Activated T-helper 1 cell treated with anti-CD3 and anti-CD28 coated beads, Interleukin-12 subunit alpha, Interleukin-12 subunit beta, Interleukin-2, Interleukin-4 antibody, amounts not matched to agents 30 ng/mL and 10 ng/mL and 1 ng/mL, durations not matched to agents 14 hours and 24 hours and 36 hours (primary cell): ENCODE measurements around the gene ACSM2B. TPM values are rescaled to one million over a fixed set of nuclear protein-coding genes. Genes with fewer than 3 reads are reported as not detected.
"Not testable (repeated sequence)": the region's sequence is repeated elsewhere in the genome, so short reads cannot be mapped to it uniquely, and the experiment has no call there.

Experiments
- DNase-seq: peaks from one replicate; pipeline ENCODE4 v3.0.0; 2021; ENCODE audit warnings: low spot score
- H3K27ac Mint-ChIP-seq: one replicate; pipeline ENCODE4 v1.8.0; 2021; ENCODE audit warnings: mild to moderate bottlenecking, mixed read lengths
- H3K27me3 Mint-ChIP-seq: one replicate; pipeline ENCODE4 v1.8.0; 2022; ENCODE audit warnings: mild to moderate bottlenecking, moderate library complexity, mixed read lengths; ENCODE audit not compliant: insufficient read depth
- H3K36me3 Mint-ChIP-seq: one replicate; pipeline ENCODE4 v1.8.0; 2021; ENCODE audit warnings: low read depth, mixed read lengths
- H3K4me1 Mint-ChIP-seq: one replicate; pipeline ENCODE4 v1.8.0; 2021; ENCODE audit warnings: low read depth, mixed read lengths
- H3K4me3 Mint-ChIP-seq: one replicate; pipeline ENCODE4 v1.8.0; 2021; ENCODE audit warnings: mild to moderate bottlenecking, moderate library complexity, mixed read lengths
- H3K9me3 Mint-ChIP-seq: one replicate; pipeline ENCODE4 v1.8.0; 2021; ENCODE audit warnings: mixed read lengths
- intact Hi-C: fragments of 100-400 bp; cut with micrococcal nuclease; formaldehyde crosslinking; loops from one replicate; pipeline ENCODE4 v1.15.1; 2024
- total RNA-seq: library from RNA; stranded (reverse); gene quantifications from 2 replicates; pipeline ENCODE4 v1.2.3, GENCODE V29; 2022

ACSM2B gene, protein sequence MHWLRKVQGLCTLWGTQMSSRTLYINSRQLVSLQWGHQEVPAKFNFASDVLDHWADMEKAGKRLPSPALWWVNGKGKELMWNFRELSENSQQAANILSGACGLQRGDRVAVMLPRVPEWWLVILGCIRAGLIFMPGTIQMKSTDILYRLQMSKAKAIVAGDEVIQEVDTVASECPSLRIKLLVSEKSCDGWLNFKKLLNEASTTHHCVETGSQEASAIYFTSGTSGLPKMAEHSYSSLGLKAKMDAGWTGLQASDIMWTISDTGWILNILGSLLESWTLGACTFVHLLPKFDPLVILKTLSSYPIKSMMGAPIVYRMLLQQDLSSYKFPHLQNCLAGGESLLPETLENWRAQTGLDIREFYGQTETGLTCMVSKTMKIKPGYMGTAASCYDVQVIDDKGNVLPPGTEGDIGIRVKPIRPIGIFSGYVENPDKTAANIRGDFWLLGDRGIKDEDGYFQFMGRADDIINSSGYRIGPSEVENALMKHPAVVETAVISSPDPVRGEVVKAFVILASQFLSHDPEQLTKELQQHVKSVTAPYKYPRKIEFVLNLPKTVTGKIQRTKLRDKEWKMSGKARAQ
- not detected in 2 replicates for total RNA-seq

DNA sequence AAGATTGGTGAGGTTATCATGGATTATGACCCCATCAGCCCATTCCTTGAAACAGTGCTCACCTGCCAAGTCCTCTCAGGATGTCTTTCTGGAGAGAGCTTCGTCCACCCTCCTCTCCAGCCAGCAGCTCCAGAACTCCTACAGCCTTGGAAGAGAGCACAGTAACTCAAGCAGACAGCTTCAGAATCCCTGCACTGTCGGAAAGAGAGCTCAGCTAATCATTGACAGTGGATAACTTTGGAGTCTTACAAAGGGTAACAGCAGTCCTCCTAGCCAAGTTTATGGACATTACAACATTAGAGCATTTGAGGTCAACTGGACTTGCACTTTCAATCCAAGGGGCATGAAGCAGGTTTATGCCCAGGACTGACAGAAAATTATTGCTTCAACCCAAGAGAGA, at the start of gene ACSM2B:
Gene ACSM2B, minus strand, starts transcription at position 223 of the 400 bp plus-strand sequence. CDS start 11,522 bp downstream, outside the sequence.
- DNase-seq, H3K9me3 Mint-ChIP-seq, H3K36me3 Mint-ChIP-seq, H3K27me3 Mint-ChIP-seq, intact Hi-C loops, H3K4me1 Mint-ChIP-seq, H3K4me3 Mint-ChIP-seq, H3K27ac Mint-ChIP-seq: not testable (repeated sequence)

DNA sequence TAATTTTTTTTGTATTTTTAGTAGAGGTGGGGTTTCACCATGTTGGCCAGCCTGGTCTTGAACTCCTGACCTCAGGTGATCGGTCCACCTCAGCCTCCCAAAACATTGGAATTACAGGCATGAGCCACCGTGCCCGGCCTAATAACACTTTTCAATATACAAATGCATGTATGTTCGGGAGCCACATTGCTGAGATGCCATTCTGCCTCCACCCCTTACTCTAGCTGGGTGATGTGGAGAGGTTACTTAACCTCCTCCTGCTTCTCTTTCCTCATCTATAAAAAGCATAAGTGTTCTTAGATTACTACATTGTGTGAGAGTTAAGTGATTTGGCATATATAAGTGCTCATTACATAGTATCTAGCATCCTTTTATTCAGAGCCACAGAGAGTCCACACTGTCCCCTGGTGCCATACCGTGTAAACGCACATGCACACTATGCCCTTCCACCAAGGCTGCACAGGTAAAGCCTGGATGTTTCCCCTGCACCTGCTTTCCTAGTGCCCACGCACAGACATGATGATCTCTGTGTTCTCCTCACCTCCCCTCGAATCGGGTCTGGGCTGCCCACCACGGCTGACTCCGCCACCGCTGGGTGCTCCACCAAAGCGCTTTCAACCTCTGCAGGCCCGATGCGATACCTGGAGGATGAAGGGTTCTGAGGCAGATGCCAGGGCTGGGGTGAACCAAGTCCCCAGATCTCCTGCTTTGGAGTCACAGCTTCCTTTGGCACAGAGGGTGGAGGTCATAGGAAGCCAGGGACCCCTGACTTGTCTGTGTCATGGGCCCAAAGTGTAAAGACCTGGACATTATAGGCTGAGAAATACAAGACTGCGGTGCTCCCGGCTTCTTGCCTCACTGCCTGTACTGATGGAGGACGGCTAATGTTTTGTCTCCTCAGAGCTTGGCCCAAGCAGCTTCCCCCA, 49.0 kb upstream of the ACSM2B start:
- H3K4me1 Mint-ChIP-seq: no peaks in the 10 kb centered on the region
- H3K27me3 Mint-ChIP-seq: peaks cover 3% of the 10 kb centered on the region

DNA sequence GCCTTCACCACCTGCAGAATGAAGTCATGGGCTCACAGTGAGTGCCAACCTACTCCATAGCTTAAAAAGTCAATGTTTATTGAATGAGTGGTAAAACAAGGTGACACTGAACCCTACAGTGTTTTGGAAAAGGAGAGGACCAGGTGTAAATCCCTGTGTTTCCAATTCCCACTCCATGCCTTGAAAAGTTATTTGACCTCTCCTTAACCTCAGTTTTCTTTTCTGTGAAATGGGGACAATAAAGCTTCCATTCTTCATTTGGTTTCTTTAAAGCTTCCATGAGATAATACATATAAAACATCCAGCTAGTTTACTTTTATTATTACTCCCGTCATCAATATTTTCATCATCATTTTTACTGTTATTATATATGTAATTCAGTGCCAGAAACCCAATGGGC, 48.0 kb upstream of the ACSM2B start:
- Mint-ChIP-seq H3K4me1 (no peaks in the 10 kb centered on the region), H3K4me3 (no peak overlapping the region)

More for the DNA sequence above, 49.0 kb upstream of the ACSM2B start:
- no peaks in the 10 kb centered on the region for H3K9me3 Mint-ChIP-seq
- no peaks in the 10 kb centered on the region for H3K36me3 Mint-ChIP-seq
- DNase-seq: no peak
- H3K4me3 Mint-ChIP-seq: no peak overlapping the region
- no peak overlapping the region for H3K27ac Mint-ChIP-seq
- intact Hi-C loops: no loop called here

DNA sequence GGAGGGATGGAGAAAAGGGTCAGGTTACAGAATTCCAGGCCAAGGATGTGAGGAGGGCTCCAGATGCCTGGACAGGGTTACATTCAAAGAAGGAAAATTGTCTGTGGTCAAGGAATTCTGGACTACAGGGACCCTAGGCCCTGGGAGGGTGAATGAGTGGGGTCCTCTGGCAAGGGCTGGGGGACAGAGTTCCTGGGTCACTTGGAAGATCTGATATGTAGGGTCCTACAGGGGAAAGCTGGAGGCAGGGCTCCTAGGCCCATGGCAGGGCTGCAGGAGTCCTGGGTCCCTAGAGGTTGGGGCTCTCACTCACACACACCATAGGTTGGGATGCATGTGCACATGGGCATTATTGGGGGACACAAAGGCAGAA, 46.3 kb upstream of the ACSM2B start:
- peaks cover 13% of the 10 kb centered on the region for H3K27me3 Mint-ChIP-seq
- intact Hi-C loops: no loop called here
- DNase-seq: no peak
- no peak overlapping the region for H3K27ac Mint-ChIP-seq
- no peaks in the 10 kb centered on the region for H3K9me3 Mint-ChIP-seq
- H3K36me3 Mint-ChIP-seq: no peaks in the 10 kb centered on the region
- no peak overlapping the region for H3K4me3 Mint-ChIP-seq
- no peaks in the 10 kb centered on the region for H3K4me1 Mint-ChIP-seq

More for the DNA sequence above, 48.0 kb upstream of the ACSM2B start:
- DNase-seq: no peak
- Mint-ChIP-seq H3K36me3 (no peaks in the 10 kb centered on the region), H3K27ac (no peak overlapping the region), H3K9me3 (no peaks in the 10 kb centered on the region), H3K27me3 (peaks cover 6% of the 10 kb centered on the region)
- intact Hi-C loops: no loop called here

DNA sequence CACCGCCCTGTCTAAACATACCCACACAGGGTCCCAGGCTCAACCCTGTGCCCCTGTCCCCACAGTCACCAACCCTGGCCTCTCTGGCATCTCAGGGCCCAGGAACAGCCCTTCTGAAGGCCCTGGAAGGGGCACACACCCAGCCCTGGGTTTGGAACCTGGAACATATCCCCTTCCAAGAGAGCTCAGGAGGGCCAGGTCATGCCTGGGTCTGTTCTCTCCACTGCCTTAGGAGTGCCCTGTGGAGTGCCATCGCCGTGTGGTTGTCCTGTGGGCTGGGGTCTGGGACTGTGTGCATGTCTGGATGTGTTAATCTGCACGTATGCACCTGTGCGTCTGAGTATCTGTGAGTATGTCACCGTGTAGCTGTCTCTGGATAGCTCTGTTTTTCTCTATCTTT, 45.2 kb upstream of the ACSM2B start:
- H3K27me3 Mint-ChIP-seq: peaks cover 9% of the 10 kb centered on the region
- no peak overlapping the region for H3K4me3 Mint-ChIP-seq
- H3K27ac Mint-ChIP-seq: no peak overlapping the region
- no peak for DNase-seq
- intact Hi-C loops: no loop called here
- no peaks in the 10 kb centered on the region for H3K36me3 Mint-ChIP-seq
- no peaks in the 10 kb centered on the region for H3K9me3 Mint-ChIP-seq
- H3K4me1 Mint-ChIP-seq: no peaks in the 10 kb centered on the region

DNA sequence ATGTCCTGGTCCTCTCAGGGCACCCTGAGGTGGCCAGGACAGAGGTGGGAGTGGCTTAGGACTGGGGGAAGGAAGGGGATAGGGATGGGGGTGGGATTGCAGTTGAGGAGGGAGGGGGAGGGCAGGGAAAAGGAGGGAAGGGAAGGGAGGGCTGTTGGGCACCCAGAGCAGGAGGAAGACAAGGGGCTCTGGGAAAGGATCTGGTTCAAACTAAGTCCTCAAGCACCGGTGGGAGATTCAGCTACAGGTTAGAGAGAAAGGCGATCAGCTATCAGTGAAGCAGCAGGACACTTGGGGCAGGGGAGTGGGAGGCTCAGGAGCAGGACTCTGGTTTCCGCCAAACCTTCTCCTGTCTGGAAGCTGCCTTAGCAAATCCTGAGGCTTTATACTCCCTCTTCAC, 44.6 kb upstream of the ACSM2B start:
- no peaks in the 10 kb centered on the region for H3K4me1 Mint-ChIP-seq
- intact Hi-C loops: no loop called here
- H3K27me3 Mint-ChIP-seq: peaks cover 9% of the 10 kb centered on the region
- H3K27ac Mint-ChIP-seq: no peak overlapping the region
- H3K4me3 Mint-ChIP-seq: no peak overlapping the region
- H3K36me3 Mint-ChIP-seq: no peaks in the 10 kb centered on the region
- DNase-seq: no peak
- H3K9me3 Mint-ChIP-seq: no peaks in the 10 kb centered on the region

DNA sequence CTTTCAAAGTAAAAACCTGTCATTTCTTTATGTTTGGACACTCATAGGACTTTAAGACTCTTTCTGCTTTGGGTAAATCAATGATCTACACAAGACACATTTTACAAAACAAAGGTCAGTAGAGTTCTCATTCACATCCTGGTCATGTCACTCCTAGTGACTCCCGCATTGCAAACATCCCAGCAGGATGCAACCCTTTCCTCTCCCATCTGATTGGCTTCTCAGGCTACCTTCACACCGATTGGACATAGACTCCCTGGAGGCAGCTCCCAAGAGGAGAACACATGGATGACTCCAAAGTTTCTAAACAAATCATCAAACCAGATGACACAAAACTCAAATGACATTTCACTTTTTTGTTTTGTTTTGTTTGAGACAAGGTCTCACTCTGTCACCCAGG, 43.8 kb upstream of the ACSM2B start:
- H3K27ac Mint-ChIP-seq: no peak overlapping the region
- H3K27me3 Mint-ChIP-seq: peaks cover 12% of the 10 kb centered on the region
- intact Hi-C loops: no loop called here

DNA sequence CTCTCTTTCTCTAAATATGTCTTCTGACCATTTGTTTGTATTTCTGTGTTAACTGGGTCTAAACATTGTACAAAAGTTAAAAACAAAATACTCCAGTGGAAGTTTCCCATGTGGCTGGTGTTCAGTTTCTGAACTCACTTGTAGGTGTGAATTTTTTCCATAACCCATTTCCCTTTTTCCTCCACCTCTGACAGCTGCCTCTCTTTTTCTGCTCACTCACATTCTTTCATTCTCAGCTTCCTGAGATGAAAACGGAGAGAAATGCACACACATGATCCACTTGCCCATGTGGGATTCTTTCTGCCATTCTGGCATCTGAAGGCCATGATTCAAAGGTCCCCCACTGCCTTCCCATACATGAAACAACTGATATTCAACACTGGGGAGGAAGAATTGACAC, 41.1 kb upstream of the ACSM2B start:
- intact Hi-C loops: no loop called here
- no peak for DNase-seq
- Mint-ChIP-seq H3K27ac (no peak overlapping the region), H3K36me3 (no peaks in the 10 kb centered on the region), H3K4me1 (no peaks in the 10 kb centered on the region), H3K4me3 (no peak overlapping the region), H3K9me3 (no peaks in the 10 kb centered on the region), H3K27me3 (peaks cover 18% of the 10 kb centered on the region)

More for the DNA sequence above, 43.8 kb upstream of the ACSM2B start:
- Mint-ChIP-seq H3K4me1 (no peaks in the 10 kb centered on the region), H3K9me3 (no peaks in the 10 kb centered on the region), H3K4me3 (no peak overlapping the region), H3K36me3 (no peaks in the 10 kb centered on the region)
- DNase-seq: no peak

DNA sequence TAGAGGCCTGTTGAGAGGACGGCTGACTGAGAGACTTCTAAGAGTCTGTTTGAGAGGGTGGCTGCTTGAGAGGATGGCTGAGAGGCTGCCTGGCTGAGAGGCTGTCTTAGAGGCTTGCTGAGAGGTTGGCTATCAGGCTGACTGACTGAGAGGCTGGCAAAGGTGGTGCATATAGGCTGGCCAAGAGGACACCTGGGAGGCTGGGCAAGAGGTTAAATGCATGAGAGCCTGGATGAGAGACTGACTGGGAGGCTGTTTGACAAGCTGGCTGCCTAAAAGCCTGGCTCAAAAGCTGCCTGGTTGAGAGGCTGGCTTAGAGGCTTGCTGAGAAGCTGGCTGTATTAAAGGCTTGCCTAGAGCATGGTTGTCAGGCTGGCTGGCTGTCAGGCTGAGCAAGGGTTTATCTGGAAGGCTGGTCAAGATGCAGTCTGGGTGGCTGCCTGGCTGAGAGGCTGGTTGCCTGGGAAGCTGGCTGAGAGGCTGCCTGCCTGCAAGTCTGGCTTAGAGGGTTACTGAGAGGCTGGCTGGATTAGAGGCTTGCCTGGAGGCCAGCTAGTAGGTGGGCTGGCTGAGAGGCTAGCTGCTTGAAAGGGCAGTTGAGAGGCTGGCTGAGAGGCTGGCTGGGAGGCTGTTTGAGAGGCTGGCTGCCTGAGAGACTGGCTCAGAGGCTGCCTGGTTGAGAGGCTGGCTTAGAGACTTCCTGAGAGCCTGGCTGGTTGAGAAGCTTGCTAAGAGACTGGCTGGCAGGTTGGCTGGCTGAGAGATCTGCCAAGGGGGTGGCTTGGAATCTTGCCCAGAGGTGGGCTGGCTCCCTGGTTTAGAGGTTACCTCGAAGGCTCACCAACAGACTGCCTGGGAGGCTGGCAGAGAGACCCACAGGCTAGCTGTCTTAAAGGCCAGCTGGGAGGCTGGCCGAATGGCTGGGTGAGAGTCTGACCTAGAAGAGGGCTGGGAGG, 38.3 kb upstream of the ACSM2B start:
- peaks cover 18% of the 10 kb centered on the region for H3K27me3 Mint-ChIP-seq
- no peak overlapping the region for H3K4me3 Mint-ChIP-seq
- H3K36me3 Mint-ChIP-seq: no peaks in the 10 kb centered on the region
- intact Hi-C loops: no loop called here
- no peaks in the 10 kb centered on the region for H3K9me3 Mint-ChIP-seq
- H3K4me1 Mint-ChIP-seq: no peaks in the 10 kb centered on the region
- H3K27ac Mint-ChIP-seq: no peak overlapping the region
- DNase-seq: no peak

DNA sequence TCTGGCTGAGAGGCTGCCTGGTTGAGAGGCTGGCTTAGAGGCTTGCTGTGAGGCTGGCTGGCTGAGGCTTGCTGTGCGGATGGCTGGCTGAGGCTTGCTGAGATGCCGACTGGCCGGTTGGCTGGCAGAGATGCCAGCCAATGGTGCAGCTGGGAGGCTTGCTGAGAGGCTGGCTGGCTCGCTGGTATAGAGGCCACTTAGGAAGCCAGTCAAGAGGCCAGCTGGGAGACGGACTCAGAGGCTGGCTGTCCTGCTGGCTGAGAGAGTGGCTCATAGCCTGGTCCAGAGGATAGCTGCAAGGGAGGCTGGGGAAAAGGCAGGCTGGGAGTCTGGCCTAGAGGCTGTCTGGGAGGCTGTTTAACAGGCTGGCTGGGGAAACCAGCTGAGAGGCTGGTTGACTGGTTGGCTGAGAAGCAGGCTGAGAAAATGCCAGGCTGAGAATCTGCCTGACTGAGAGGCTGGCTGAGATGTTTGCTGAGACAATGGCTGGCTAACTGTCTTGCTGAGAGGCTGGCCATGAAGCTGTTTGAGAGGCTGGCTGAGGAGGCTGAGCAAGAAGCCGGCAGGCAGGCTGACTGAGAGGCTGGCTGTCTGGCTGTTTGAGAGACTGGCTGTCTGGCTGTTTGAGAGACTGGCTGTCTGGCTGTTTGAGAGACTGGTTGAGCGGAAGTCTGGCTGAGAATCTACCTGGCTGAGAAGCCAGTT, 37.5 kb upstream of the ACSM2B start:
- intact Hi-C loops: no loop called here
- Mint-ChIP-seq H3K27me3 (peaks cover 15% of the 10 kb centered on the region), H3K36me3 (no peaks in the 10 kb centered on the region), H3K9me3 (no peaks in the 10 kb centered on the region), H3K4me3 (no peak overlapping the region), H3K4me1 (no peaks in the 10 kb centered on the region), H3K27ac (no peak overlapping the region)
- no peak for DNase-seq

DNA sequence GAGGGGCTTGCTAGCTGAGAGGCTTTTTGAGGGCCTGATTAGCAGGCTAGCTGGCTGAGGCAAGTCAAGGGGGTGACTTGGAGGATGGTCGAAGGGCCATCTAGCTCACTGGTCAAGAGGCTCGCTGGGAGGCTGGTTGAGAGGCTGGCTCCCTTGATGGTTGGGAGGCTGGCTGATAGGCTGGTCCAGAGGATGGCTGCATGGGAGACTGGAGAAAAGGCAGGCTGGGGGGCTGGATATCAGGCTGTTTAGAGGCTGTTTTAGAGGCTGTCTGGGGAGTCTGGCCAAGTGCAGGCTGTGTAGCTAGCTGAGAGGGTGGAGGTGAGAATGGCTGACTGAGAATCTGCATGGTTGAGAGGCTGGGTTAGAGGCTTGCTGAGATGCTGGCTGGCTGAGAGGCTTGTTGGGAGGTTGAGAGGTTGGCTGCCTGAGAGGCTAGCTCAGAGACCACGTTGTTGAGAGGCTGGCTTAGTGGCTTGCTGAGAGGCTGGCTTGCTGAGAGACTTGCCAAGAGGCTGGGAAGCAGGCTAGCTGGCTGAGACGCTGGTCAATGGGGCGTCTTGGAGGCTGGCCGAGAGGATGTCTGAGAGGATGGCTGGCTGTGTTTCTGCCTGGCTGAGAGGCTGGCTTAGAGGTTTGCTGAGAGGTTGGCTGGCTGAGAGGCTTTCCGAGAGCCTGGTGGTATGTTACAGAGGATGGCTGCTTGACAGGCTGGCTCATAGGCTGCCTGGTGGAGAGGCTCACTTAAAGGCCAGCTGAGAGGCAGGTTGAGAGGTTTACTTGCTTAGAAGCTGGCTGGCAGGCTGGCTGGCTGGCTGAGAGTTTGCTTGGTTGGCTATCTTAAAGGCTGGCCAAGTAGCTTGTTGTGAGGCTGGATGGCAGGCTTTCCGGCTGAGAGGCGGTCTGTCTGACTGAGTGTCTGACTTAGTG, 36.6 kb upstream of the ACSM2B start:
- H3K36me3 Mint-ChIP-seq: no peaks in the 10 kb centered on the region
- intact Hi-C loops: no loop called here
- DNase-seq: no peak
- no peaks in the 10 kb centered on the region for H3K4me1 Mint-ChIP-seq
- peaks cover 12% of the 10 kb centered on the region for H3K27me3 Mint-ChIP-seq
- no peaks in the 10 kb centered on the region for H3K9me3 Mint-ChIP-seq
- no peak overlapping the region for H3K27ac Mint-ChIP-seq
- no peak overlapping the region for H3K4me3 Mint-ChIP-seq
